ENCODE data around the gene CYSTM1.
"Not testable (repeated sequence)": the region's sequence is repeated elsewhere in the genome, so short reads cannot be mapped to it uniquely, and the experiment has no call there.

CYSTM1 gene

DNA sequence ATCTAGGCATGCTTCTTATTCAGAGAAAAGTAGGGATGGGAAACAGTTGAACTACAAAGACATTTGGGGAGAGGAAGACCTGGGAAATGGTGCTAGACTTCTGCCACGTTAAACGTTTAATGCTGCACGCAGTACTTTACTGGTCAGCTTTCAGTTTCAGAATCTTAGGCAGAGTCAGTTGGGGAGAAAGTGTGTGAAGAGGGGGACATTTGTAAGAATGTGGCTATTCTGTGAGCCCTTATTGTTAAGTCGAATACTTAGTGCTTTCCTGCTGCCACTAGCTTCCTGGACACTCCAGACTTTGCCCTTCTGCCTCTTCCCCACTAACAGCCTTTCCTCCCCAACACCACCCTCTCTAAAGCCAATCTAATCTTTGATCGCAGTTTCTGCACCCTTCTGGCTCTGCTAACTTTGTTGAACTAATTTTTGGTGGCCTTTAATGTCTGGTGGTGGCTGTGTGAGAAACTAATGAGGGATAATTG is 6.1 kb downstream of the CYSTM1 start:
- DNase-seq: no peak

GRCh38 chr5:140181525-140181924 is 6.5 kb downstream of the CYSTM1 start:
- no peak for DNase-seq

- no peak for DNase-seq
Observed at GRCh38 chr5:140182075-140182711, 7.2 kb downstream of the CYSTM1 start.

GRCh38 chr5:140182803-140183367 is 7.9 kb downstream of the CYSTM1 start:
- no peak for DNase-seq

- DNase-seq: no peak
Observed at GRCh38 chr5:140185409-140185808, 10.4 kb downstream of the CYSTM1 start.

DNA sequence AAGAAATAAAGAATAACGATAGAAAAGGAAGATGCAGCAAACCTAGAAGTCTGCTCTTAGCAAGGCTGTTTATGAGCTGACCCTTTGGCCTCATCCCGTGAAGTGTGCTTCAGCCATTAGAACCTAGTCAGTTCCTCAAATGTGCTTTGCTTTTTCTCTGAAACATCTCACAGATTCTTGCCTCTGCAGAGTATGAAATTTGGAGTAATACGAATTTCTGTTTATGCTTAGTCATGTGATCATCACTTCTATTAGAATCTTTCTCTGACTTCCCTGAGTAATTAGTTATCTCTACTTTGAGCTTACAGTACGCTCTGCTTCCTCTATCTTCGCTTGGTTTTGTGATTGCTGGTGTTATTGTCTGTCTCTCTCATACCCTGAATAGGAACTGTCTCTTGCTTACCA is 11.3 kb downstream of the CYSTM1 start:
- DNase-seq: no peak

GRCh38 chr5:140189253-140189652 is 14.3 kb downstream of the CYSTM1 start:
- no peak for DNase-seq

GRCh38 chr5:140189977-140190871 is 15.2 kb downstream of the CYSTM1 start:
- no peak for DNase-seq

DNA sequence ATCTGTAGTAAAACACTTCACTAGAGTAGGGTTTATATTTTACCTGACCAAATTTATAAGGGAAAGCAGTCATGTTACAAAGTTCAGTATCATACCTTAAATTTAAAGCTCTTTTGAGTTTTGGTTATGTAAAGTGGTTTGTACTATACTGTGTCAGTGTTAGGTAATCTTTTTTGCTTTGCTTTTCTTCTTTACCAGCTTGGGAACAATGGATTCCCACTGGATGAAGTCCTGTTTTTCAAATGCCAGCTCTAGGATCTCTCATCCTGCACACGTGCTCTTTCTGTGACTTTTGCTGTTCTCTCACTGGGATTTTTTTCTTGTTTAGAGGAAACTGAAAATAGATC is 15.9 kb downstream of the CYSTM1 start:
- no peak for DNase-seq

- no peak for DNase-seq
Observed at GRCh38 chr5:140192715-140193430, 17.9 kb downstream of the CYSTM1 start.

GRCh38 chr5:140194662-140195061 is 19.7 kb downstream of the CYSTM1 start:
- DNase-seq: no peak

- no peak for DNase-seq
Observed at GRCh38 chr5:140196115-140196814, 21.3 kb downstream of the CYSTM1 start.

DNA sequence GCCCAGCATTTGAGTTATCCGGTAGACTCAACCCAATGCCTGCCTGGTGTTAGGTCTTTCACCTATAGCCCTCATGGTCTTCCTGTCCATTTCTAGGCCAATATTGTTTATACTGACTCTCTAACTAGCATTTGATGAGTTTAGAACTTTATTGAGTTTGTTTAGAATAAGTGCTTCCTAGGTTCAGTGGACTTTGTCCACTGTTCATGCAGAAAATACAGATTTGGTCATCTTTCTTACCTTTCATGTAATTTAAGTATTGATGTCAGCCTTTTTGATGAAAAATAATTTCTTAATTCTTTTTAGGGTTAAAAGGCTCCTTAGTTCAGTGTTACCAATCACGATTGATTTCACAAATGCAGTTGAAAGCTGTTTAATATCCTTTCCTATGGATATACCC is 22.0 kb downstream of the CYSTM1 start:
- no peak for DNase-seq

- DNase-seq: not testable (repeated sequence)
Observed at GRCh38 chr5:140198915-140199314, 23.9 kb downstream of the CYSTM1 start.

DNA sequence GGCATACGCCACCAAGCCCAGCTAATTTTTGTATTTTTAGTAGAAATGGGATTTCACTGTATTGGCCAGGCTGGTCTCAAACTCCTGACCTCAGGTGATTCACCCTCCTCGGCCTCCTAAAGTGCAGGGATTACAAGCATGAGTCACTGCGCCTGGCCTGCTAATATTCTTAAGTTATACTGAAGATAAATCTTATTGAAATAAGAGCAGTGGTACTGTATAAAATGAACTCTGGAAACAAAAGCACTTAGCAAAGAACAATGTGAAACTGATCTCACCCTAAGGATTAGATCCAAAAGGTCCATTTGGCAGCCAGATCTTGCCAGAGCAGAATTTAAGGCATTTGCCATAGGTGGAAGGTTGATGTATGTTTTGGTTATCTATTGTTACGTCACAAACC is 27.1 kb downstream of the CYSTM1 start:
- no peak for DNase-seq

DNA sequence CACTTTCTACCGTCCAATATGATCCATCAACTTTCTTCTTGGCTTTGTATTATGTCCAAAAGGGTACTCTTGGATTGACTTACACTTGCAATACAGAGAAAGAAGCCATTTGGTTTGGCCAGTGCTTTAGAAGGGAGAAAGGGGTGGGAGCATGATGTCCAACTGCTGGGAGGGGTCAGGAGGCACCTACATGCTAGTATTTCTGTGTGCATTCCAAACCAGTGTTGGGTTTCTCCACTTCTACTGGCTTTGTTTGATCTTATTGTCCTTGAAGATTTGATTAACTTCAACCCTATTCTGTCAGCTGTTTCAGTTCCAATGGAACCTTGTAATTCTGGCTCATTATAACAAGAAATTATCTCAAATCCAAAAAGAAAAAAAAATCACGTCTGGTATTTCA is 27.6 kb downstream of the CYSTM1 start:
- no peak for DNase-seq

GRCh38 chr5:140205216-140205615 is 30.2 kb downstream of the CYSTM1 start:
- no peak for DNase-seq

GRCh38 chr5:140205952-140206351 is 31.0 kb downstream of the CYSTM1 start:
- DNase-seq: no peak

DNA sequence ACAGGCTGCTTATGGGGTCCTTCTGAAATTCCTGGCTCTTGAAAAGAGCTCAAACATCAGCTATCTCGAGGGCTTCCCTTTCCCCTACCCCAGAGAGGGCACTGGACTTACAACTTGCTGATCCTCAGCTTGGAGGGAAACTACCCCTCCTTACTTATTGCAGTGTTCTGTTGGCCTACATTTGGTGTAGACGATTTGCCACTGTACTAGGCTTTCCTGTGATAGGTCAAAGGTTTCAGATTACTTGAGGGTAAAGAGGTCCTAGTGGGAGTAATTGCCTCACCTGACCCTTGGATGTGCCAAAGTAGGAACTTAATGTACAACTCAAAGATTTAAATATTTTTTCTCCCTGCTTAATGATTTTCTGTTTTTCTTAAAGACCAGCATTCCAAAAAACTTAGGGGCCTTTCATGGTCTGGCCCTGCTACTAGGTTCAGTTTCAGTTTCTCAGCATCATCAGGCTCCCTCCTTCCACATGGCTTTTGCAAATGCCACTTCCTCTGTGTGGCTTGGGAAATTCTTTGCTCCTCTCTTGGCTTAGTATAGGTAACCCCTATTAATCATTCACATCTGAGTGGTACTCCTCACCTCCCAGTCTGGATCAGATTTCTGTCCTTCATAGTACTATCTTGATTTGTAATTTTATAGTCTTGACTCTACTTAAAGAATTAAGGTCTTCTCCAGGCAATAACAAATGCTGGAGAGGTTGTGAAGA is 32.4 kb downstream of the CYSTM1 start:
- no peak for DNase-seq

GRCh38 chr5:140208065-140208464 is 33.1 kb downstream of the CYSTM1 start:
- no peak for DNase-seq

GRCh38 chr5:140213370-140213983 is 38.5 kb downstream of the CYSTM1 start:
- no peak for DNase-seq

DNA sequence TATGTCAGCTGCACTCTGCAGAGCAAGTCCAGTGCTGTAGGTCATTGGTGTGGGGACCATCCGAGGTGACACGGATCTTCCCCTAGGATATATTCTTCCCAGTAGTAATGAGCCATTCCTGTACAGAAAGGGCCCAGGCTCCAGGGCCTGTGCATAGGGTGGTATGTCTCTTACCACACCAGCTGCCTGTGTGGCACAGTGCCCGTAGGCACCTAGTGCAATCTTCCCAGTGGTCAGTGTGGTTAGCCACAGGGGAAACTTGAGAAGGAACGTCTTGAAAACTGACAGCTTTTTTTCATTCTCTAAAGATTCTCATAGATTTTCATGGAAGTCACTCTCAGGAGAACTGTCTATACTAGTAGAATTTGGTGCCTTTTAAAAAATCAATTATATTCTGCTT is 39.8 kb downstream of the CYSTM1 start:
- no peak for DNase-seq

Data from activated T-cell treated with anti-CD3 and anti-CD28 coated beads for 4 hours (primary cell).